Heart right ventricle (tissue), 16 donors: ENCODE measurements around the gene OASL. TPM values are rescaled to one million over a fixed set of nuclear protein-coding genes. Genes with fewer than 3 reads are reported as not detected.

ENCODE experiments used
- ATAC-seq, 8 donors: fragments of 200-7000 bp; cut with Tn5 transposase; one replicate each; pipeline ENCODE4 v1.9.1; 2020; ENCODE audit warnings: mild to moderate bottlenecking in 8 of 8, moderate library complexity in 8 of 8, moderate number of reproducible peaks in 1 of 8
- DNase-seq, 2 donors: peaks; one replicate each; pipeline ENCODE4 v3.0.0-alpha.2; 2020
- H3K27ac ChIP-seq, 10 donors: fragments of 200-600 bp; sonication (generic) in 2 of 10; one replicate each; pipeline versions ENCODE4 v1.5.0 to v1.8.0; 2020 to 2022; ENCODE audit warnings: mild to moderate bottlenecking in 3 of 10
- H3K27me3 ChIP-seq, 7 donors: fragments of 200-600 bp; one replicate each; pipeline ENCODE4 v1.8.0; 2021 to 2022; ENCODE audit warnings: mild to moderate bottlenecking in 2 of 7
- H3K36me3 ChIP-seq, 9 donors: fragments of 200-600 bp; sonication (generic) in 1 of 9; one replicate each; pipeline versions ENCODE4 v1.5.0 to v1.8.0; 2020 to 2022; ENCODE audit warnings: mild to moderate bottlenecking in 2 of 9
- H3K4me1 ChIP-seq, 9 donors: fragments of 200-600 bp; sonication (generic) in 1 of 9; one replicate each; pipeline versions ENCODE4 v1.5.0 to v1.8.0; 2020 to 2022; ENCODE audit warnings: mild to moderate bottlenecking in 4 of 9
- H3K4me3 ChIP-seq, 10 donors: fragments of 200-600 bp; sonication (generic) in 2 of 10; one replicate each; pipeline versions ENCODE4 v1.5.0 to v1.8.0; 2020 to 2022; ENCODE audit warnings: mild to moderate bottlenecking in 7 of 10, moderate library complexity in 2 of 10
- H3K9me3 ChIP-seq, 11 donors: fragments of 200-600 bp in 10 of 11; sonication (generic) in 2 of 11; one replicate each; pipeline versions ENCODE4 v1.5.0 to v1.8.0; 2013 to 2022; ENCODE audit warnings: mild to moderate bottlenecking in 2 of 11, control low read depth in 1 of 11, moderate library complexity in 1 of 11
- WGBS, 2 donors: extraction: QIAGEN DNeasy Blood & Tissue Kit; methylation state at CpG; one replicate each; pipeline ENCODE4 v1.1.7; 2013; ENCODE audit warnings: inconsistent platforms in 1 of 2; 5-methylcytosine and 5-hydroxymethylcytosine counted together
- intact Hi-C, 10 donors: fragments of 100-400 bp; cut with DNase I; formaldehyde crosslinking; loops; one replicate each; pipeline versions ENCODE4 v1.11.1 to v1.14.2; 2022
- polyA plus RNA-seq, 2 donors: library from polyadenylated mRNA; stranded (reverse); fragments of 200-250 nt; gene quantifications; one replicate each; pipeline ENCODE4 v1.2.3, GENCODE V29; 2013
- total RNA-seq, 10 donors: library from RNA; stranded (reverse); fragmentation: NEBNext Ultra II Directional in 3 of 10; extraction: Animal tissue kit (Norgen Biotek cat#: 25700) in 3 of 10; gene quantifications; one replicate each; pipeline versions ENCODE4 v1.2.1 to v1.2.4, GENCODE V29; 2021 to 2023
- TF ChIP-seq, protein P1 (sequence below), 9 donors: fragments of 200-600 bp; sonication (generic) in 2 of 9; IDR thresholded peaks; one replicate each; pipeline versions ENCODE4 v1.5.0 to v1.8.0; 2021 to 2022; ENCODE audit warnings: antibody characterized with exemption in 9 of 9, mild to moderate bottlenecking in 5 of 9, moderate library complexity in 1 of 9
- donor health status: Arrhythmogenic right ventricular cardiomyopathy.
- donor health status: ischemic (EF 13 %, LVEDD 7.1; RV severe dilation, severe dysfunction).
- donor health status: healthy with polysubstance abuse.
- donor health status: DM: no; HTN: yes; CAD: no.
- donor health status: DM: no; HTN: no; CAD: no.
- donor health status: ischemic (EF 25% LVEDD 6.9; RV normal size, moderate dysfunction).
- donor health status: ischemic (EF 25% LVEDD 5.7; RV mildly dilated, moderate dysfunction).
- donor health status: healthy.
- donor health status: DM: yes; HTN: yes; CAD: no.
- donor health status: Ischemic cardiomyopathy.
- donor health status: ischemic (EF 35%, LVEDD 5.7; RV mildly dilated, moderate dysfunction).
- donor health status: nonischemic (EF 11% LVEDD 7.7; RV severe dilation, severe dysfunction).
- donor health status: DM: yes; HTN: yes; CAD: no.
- donor health status: PGD.
- donor health status: ischemic (EF 29% LVEDD 5.4; RV normal size, mild dysfunction).
- donor health status: nonischemic (EF 23%, LVEDD 6.1; RV moderate dilation, normal function).

The OASL gene
- total and polyA plus RNA-seq, 12 donors: 0.19 to 2.5 (median 0.95) TPM

DNA sequence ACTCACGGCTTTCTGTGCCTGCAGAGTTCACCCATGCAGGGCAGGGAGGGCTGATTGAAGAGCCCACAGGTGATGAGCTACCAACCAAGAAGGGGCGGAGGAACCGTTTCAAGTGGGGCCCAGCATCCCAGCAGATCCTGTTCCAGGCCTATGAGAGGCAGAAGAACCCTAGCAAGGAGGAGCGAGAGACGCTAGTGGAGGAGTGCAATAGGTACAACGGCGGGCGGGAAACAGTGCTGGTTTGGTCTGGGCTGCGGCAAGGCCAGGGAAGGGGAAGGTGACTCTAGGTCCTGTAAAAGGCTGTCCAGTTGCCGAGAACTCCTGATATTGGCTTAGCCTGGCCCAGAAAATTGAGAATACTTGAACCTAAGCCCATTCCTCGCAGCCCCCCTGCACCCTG is 45.5 kb downstream of the OASL start:
- intact Hi-C loops: loop anchor here in 1 of 10 donors (10.0 kb wide), 1 partner anchor 111 kb away; no protein-coding TSS in a partner anchor
- H3K4me3 ChIP-seq: no peak overlapping the region
- H3K36me3 ChIP-seq: no peaks in the 10 kb centered on the region
- H3K27me3 ChIP-seq: peaks cover 0 to 10% (median 0%) of the 10 kb centered on the region in 7 donors
- ATAC-seq: no peak
- WGBS, 2 donors: 77 to 83% methylated on average over 11 of the region's 11 CpGs
- no peaks in the 10 kb centered on the region for H3K9me3 ChIP-seq
- TF ChIP-seq, protein P1, sequence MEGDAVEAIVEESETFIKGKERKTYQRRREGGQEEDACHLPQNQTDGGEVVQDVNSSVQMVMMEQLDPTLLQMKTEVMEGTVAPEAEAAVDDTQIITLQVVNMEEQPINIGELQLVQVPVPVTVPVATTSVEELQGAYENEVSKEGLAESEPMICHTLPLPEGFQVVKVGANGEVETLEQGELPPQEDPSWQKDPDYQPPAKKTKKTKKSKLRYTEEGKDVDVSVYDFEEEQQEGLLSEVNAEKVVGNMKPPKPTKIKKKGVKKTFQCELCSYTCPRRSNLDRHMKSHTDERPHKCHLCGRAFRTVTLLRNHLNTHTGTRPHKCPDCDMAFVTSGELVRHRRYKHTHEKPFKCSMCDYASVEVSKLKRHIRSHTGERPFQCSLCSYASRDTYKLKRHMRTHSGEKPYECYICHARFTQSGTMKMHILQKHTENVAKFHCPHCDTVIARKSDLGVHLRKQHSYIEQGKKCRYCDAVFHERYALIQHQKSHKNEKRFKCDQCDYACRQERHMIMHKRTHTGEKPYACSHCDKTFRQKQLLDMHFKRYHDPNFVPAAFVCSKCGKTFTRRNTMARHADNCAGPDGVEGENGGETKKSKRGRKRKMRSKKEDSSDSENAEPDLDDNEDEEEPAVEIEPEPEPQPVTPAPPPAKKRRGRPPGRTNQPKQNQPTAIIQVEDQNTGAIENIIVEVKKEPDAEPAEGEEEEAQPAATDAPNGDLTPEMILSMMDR (IDR thresholded peaks at IDR 0.05): no peak
- no peak for DNase-seq
- H3K4me1 ChIP-seq: no peaks in the 10 kb centered on the region
- no peak overlapping the region for H3K27ac ChIP-seq

DNA sequence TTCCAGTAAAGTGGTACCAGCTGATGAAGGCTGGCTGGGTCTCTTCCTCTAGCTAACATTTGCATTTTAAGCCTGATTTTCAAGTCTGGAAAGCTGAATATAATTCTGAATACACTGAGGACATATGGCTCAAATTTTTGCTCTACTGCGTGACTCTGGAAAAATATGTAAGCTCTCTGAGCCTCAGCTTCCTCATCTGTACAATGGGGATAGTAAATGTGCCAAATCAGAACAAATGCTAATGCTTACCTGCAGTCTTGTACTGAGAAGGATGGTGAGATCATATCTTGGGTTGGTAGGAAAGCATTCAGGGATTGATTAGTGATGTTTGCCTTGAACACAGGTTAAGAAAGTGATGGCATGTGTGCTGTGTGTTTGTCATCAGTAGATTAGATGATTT is 46.1 kb downstream of the OASL start:
- TF ChIP-seq, protein P1 (IDR thresholded peaks at IDR 0.05): no peak
- no peaks in the 10 kb centered on the region for H3K9me3 ChIP-seq
- H3K27ac ChIP-seq: no peak overlapping the region
- H3K4me1 ChIP-seq: no peaks in the 10 kb centered on the region
- no peak for ATAC-seq
- H3K27me3 ChIP-seq: peaks cover 0 to 9% (median 0%) of the 10 kb centered on the region in 7 donors
- 94 to 96% methylated on average over 1 of the region's 1 CpG for WGBS, 2 donors
- intact Hi-C loops: loop anchor here in 1 of 10 donors (10.0 kb wide), 1 partner anchor 112 kb away; no protein-coding TSS in a partner anchor
- no peaks in the 10 kb centered on the region for H3K36me3 ChIP-seq
- H3K4me3 ChIP-seq: no peak overlapping the region
- DNase-seq: no peak

GRCh38 chr12:120991965-120992364 is 47.1 kb downstream of the OASL start:
- Histone ChIP-seq H3K36me3 (no peaks in the 10 kb centered on the region), H3K4me1 (no peaks in the 10 kb centered on the region), H3K27me3 (peaks cover 0 to 5% (median 0%) of the 10 kb centered on the region in 7 donors), H3K9me3 (no peaks in the 10 kb centered on the region), H3K27ac (no peak overlapping the region), H3K4me3 (no peak overlapping the region)
- no peak for DNase-seq
- ATAC-seq: no peak
- intact Hi-C loops: loop anchor here in 1 of 10 donors (10.0 kb wide), 1 partner anchor 113 kb away; no protein-coding TSS in a partner anchor
- TF ChIP-seq, protein P1 (IDR thresholded peaks at IDR 0.05): no peak

GRCh38 chr12:120990487-120991055 is 48.5 kb downstream of the OASL start:
- DNase-seq (no peak), ATAC-seq (no peak)
- H3K9me3 ChIP-seq: no peaks in the 10 kb centered on the region
- H3K27ac ChIP-seq: no peak overlapping the region
- TF ChIP-seq, protein P1 (IDR thresholded peaks at IDR 0.05): no peak
- no peaks in the 10 kb centered on the region for H3K36me3 ChIP-seq
- intact Hi-C loops: loop anchor here in 1 of 10 donors (10.0 kb wide), 1 partner anchor 114 kb away; no protein-coding TSS in a partner anchor
- no peak overlapping the region for H3K4me3 ChIP-seq
- H3K27me3 ChIP-seq: peaks cover 0 to 5% (median 0%) of the 10 kb centered on the region in 7 donors
- WGBS, 2 donors: 58 to 68% methylated on average over 2 of the region's 2 CpGs
- no peaks in the 10 kb centered on the region for H3K4me1 ChIP-seq
